HL-60 (cell line): Measurements from ENCODE around the gene NOXA1.
"Not testable (repeated sequence)": the region's sequence is repeated elsewhere in the genome, so short reads cannot be mapped to it uniquely, and the experiment has no call there.

Source experiments
- DNase-seq, 2 experiments: peaks; one replicate each; pipeline ENCODE4 v3.0.0-alpha.2; 2010 to 2020; ENCODE audit warnings: low read depth in 1 of 2, low spot score in 1 of 2
- H3K27ac ChIP-seq: fragments of 250-450 bp; sonication (Bioruptor Pico); replicated peaks from 2 replicates; pipeline ENCODE4 v1.5.1; 2020; ENCODE audit warnings: mild to moderate bottlenecking, moderate library complexity
- H3K27me3 ChIP-seq: fragments of 250-450 bp; sonication (Bioruptor Pico); 2 replicates; pipeline ENCODE4 v1.5.1; 2021; ENCODE audit warnings: mild to moderate bottlenecking, moderate library complexity; ENCODE audit not compliant: insufficient read depth, poor library complexity, severe bottlenecking
- H3K4me3 ChIP-seq: replicated peaks from 2 replicates; pipeline ENCODE4 v1.5.1; 2011; ENCODE audit warnings: mild to moderate bottlenecking, control low read depth, low read length; ENCODE audit not compliant: insufficient read depth
- GABPA ChIP-seq: IDR thresholded peaks from 2 replicates; pipeline ENCODE4 v1.6.1; 2012; ENCODE audit warnings: low read depth
- POLR2AphosphoS5 ChIP-seq: IDR thresholded peaks from 2 replicates; pipeline ENCODE4 v1.6.1; 2012; ENCODE audit warnings: low read depth
- REST ChIP-seq: IDR thresholded peaks from 2 replicates; pipeline ENCODE4 v1.6.1; 2012; ENCODE audit warnings: low read depth; ENCODE audit not compliant: insufficient replicate concordance
- SPI1 ChIP-seq: IDR thresholded peaks from 2 replicates; pipeline ENCODE4 v1.6.1; 2012; ENCODE audit warnings: low read depth, mild to moderate bottlenecking, borderline replicate concordance
- TF ChIP-seq, protein P1 (sequence below): IDR thresholded peaks from one replicate; pipeline ENCODE4 v1.5.1; 2011; ENCODE audit warnings: low read length, control low read depth, inconsistent platforms; ENCODE audit not compliant: insufficient read depth

The NOXA1 gene

DNA sequence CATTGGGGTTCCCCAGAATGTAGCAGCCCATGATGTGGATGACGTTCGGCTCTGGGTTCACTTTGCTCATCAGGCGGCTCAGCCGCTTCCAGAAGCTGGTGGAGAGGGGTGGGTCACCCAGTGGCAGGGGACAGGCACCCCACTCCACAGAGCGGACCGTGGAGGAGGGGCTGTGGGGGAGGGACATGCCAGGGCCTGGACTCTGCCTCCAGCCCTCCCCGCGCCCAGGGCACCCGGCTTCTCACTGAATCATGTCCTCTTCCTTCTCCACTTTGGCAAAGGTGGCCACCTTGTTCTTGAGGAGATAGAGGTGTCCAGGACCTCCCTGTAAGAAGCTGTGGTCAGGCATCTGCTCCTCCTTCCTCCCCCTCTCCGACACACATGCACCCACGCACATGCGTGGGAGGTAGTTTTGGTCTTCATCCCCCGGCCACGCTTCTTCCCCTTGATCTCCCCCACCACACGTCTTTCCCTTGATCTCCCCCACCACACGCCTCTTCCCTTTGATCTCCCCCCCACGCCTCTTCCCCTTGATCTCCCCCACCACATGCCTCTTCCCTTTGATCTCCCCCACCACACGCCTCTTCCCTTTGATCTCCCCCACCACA is 26.8 kb downstream of the NOXA1 start:
- H3K27me3 ChIP-seq, result no peaks in the 10 kb centered on the region
- H3K27ac ChIP-seq, result no peak overlapping the region
- DNase-seq, result peak in 1 of 2 experiments; percentile 81
- TF ChIP-seq GABPA, result no peak
- TF ChIP-seq POLR2AphosphoS5, result peak; percentile 41; the same call in 1 of the 2 replicates
- no peak overlapping the region for H3K4me3 ChIP-seq

GRCh38 chr9:137450539-137451222 is 27.5 kb downstream of the NOXA1 start:
- not testable (repeated sequence) for H3K27ac ChIP-seq, H3K27me3 ChIP-seq, H3K4me3 ChIP-seq
- TF ChIP-seq SPI1, result peak; percentile 9; the same call in 1 of the 2 replicates
- peak; percentile 76 to 87 for DNase-seq

DNA sequence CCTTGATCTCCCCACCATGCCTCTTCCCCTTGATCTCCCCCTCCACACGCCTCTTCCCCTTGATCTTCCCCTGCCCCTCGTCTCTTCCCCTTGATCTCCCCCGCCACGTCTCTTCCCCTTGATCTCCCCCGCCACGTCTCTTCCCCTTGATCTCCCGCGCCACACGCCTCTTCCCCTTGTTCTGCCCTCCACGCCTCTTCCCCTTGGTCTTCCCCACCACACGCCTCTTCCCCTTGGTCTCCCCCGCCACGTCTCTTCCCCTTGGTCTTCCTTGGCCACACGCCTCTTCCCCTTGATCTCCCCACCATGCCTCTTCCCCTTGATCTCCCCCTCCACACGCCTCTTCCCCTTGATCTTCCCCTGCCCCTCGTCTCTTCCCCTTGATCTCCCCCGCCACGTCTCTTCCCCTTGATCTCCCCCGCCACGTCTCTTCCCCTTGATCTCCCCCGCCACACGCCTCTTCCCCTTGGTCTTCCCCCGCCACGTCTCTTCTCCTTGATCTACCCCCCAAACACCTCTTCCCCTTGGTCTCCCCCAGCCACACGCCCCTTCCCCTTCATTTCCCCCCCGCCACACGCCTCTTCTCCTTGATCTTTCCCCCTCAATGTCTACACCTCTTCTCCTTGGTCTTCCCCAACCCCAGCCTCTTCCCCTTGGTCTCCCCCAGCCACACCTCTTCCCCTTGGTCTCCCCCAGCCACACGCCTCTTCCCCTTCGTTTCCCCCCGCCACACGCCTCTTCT is 28.2 kb downstream of the NOXA1 start:
- H3K4me3 ChIP-seq, H3K27me3 ChIP-seq, DNase-seq, H3K27ac ChIP-seq: not testable (repeated sequence)

- DNase-seq, result peak; percentile 78 to 94
- TF ChIP-seq REST (no peak), GABPA (no peak), SPI1 (peak; percentile 7; the same call in 1 of the 2 replicates), POLR2AphosphoS5 (no peak)
- TF ChIP-seq, protein P1, sequence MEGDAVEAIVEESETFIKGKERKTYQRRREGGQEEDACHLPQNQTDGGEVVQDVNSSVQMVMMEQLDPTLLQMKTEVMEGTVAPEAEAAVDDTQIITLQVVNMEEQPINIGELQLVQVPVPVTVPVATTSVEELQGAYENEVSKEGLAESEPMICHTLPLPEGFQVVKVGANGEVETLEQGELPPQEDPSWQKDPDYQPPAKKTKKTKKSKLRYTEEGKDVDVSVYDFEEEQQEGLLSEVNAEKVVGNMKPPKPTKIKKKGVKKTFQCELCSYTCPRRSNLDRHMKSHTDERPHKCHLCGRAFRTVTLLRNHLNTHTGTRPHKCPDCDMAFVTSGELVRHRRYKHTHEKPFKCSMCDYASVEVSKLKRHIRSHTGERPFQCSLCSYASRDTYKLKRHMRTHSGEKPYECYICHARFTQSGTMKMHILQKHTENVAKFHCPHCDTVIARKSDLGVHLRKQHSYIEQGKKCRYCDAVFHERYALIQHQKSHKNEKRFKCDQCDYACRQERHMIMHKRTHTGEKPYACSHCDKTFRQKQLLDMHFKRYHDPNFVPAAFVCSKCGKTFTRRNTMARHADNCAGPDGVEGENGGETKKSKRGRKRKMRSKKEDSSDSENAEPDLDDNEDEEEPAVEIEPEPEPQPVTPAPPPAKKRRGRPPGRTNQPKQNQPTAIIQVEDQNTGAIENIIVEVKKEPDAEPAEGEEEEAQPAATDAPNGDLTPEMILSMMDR, result no peak
- Histone ChIP-seq H3K4me3 (no peak overlapping the region), H3K27ac (peak overlapping the region; percentile 43), H3K27me3 (no peaks in the 10 kb centered on the region)
These were observed 29.0 kb downstream of the NOXA1 start for GRCh38 chr9:137452006-137452760.

DNA sequence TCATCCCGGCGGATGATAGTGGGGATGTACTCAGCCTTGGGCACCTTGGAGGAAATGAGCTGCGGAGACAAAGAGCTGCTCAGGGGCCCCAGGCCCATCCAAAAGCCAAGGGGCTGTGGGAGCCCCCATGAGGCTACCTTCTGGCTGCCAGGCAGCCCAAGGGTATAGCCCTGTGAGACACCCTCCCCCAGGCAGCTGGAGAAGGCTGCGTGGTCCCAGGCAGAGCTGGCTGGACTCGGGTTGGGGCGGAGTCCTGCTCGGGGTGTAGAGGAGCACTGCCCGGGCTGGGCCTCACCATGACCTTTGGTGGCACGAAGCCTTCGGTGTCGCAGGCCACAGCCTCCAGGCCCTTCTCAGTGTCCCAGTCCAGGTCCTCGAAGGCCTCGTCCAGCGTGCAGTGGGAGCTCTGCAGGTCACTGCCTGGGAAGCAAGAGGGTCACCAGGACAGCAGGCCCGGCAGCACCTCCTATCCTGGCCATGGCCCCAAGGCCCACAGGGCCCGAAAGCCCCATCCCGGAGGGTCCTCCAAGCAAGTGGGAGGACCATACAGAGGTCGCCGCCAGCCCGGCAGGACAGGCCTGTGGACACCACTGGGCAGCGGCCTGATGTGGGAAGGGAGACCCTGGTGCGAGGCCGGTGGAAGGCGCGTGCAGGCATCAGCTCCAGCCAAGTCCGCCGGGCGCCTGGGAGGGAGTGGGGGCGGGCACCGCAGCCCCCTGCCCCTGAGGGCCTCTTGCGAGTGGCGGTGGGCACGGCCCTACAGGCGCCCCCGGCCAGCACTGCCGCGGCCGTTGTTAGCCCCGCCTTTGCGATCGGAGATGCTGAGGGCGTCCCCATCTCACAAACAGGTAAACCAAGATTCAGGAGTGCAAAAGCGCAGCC is 29.8 kb downstream of the NOXA1 start:
- H3K27ac ChIP-seq, result peak overlapping the region; percentile 43
- TF ChIP-seq GABPA (no peak), REST (no peak), SPI1 (no peak), POLR2AphosphoS5 (no peak)
- TF ChIP-seq, protein P1, result no peak
- no peaks in the 10 kb centered on the region for H3K27me3 ChIP-seq
- H3K4me3 ChIP-seq, result no peak overlapping the region
- no peak for DNase-seq
